Sigmoid colon (tissue), 4 donors: ENCODE measurements around the gene ATP10A.

ENCODE experiments used
- CTCF ChIP-seq, 4 experiments: fragments of 450-650 bp in 3 of 4; fragments of 200-600 bp in 1 of 4; IDR thresholded peaks; one replicate each; pipeline ENCODE4 v1.5.1; 2016 to 2019; ENCODE audit warnings: antibody characterized with exemption in 4 of 4, mild to moderate bottlenecking in 3 of 4, moderate library complexity in 2 of 4
- EP300 ChIP-seq, 4 donors: sonication (generic); formaldehyde crosslinking; IDR thresholded peaks; one replicate each; pipeline ENCODE4 v1.6.1; 2017; ENCODE audit warnings: antibody characterized with exemption in 4 of 4
- POLR2A ChIP-seq, 2 donors: fragments of 450-650 bp; IDR thresholded peaks; one replicate each; pipeline ENCODE4 v1.6.1; 2016; ENCODE audit warnings: antibody characterized with exemption in 2 of 2, mild to moderate bottlenecking in 2 of 2, moderate library complexity in 2 of 2
- POLR2AphosphoS5 ChIP-seq, 4 donors: sonication (generic); formaldehyde crosslinking; IDR thresholded peaks; one replicate each; pipeline ENCODE4 v1.6.1; 2017; ENCODE audit warnings: antibody characterized with exemption in 4 of 4

GRCh38 chr15:25764980-25765735 lies 98.0 kb downstream of the ATP10A start:
- TF ChIP-seq CTCF (IDR thresholded peaks at IDR 0.05) (no peak), POLR2A (IDR thresholded peaks at IDR 0.05) (no peak), EP300 (IDR thresholded peaks at IDR 0.05) (no peak), POLR2AphosphoS5 (IDR thresholded peaks at IDR 0.05) (no peak)
